Stimulated activated CD8-positive, alpha-beta memory T cell treated with anti-CD3 and anti-CD28 coated beads, Interleukin-15, amount 100 ng/mL, for 4 hours (primary cell): Measurements from ENCODE around the gene FGFBP2.

ENCODE experiments used
- DNase-seq, 2 donors: peaks; one replicate each; pipeline ENCODE4 v3.0.0-alpha.2; 2020; ENCODE audit warnings: low read depth in 2 of 2

Gene FGFBP2, protein sequence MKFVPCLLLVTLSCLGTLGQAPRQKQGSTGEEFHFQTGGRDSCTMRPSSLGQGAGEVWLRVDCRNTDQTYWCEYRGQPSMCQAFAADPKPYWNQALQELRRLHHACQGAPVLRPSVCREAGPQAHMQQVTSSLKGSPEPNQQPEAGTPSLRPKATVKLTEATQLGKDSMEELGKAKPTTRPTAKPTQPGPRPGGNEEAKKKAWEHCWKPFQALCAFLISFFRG

DNA sequence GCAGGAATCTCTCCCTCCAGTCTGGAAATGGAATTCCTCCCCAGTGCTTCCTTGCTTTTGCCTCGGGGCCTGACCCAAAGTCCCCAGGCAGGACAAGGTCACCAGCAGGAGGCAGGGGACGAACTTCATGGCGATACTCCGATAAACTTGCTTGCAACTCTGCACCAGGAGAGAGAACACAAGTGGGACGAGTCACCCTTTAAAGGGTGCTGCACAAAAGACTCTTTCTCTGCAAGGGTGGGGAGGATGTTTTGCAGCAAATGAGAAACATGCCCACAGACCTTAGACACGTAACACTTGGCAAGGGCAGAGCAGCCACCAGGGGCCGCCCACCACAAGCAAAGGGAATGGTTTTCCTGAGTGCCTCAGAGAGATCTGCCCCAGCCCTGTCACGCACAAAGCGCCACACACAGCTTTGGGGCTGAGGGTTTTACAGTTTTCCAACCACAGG is at the start of gene FGFBP2:
Gene FGFBP2, minus strand, starts transcription at position 175 of the 451 bp plus-strand sequence. Its CDS starts 46 bp downstream, at position 129.
- DNase-seq: peak; percentile 38 to 39

DNA sequence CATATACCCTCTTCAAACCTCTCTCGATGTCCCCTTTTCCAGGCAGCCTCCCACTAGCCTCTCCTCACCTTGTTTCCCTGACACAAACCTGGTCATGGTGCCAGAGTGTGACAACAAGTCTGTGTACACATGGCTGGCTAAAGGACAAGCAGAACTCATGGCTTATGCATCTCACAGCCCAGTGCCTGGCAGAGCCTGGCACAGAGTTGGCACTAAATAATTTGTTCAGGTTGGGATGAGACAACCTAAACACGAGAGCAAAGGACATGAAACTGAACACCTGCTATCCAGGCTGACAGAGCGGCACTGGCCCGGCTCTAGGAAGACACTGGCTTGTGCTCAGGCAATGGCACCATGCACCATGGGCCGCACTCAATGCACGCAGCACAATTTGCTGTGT is 48.2 kb upstream of the FGFBP2 start:
- no peak for DNase-seq

DNA sequence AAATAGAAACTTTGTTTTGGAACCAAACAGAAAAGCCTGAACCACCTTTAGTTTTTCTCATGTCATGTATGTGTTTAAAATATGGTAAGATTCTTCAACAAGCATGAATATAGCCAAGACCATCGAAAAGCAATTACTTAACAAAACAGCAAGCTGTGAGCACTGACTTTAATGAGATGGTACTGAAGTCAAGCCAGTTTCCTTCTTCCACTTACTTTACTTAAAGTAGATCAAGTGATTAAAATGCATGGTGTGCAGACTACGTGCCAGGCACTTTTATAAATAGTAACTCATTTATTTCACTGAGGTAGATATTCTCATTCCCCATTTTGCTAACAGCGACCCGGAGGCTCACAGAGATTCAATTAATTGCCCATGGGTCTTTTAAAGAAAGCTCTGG is 46.2 kb upstream of the FGFBP2 start:
- DNase-seq: no peak

DNA sequence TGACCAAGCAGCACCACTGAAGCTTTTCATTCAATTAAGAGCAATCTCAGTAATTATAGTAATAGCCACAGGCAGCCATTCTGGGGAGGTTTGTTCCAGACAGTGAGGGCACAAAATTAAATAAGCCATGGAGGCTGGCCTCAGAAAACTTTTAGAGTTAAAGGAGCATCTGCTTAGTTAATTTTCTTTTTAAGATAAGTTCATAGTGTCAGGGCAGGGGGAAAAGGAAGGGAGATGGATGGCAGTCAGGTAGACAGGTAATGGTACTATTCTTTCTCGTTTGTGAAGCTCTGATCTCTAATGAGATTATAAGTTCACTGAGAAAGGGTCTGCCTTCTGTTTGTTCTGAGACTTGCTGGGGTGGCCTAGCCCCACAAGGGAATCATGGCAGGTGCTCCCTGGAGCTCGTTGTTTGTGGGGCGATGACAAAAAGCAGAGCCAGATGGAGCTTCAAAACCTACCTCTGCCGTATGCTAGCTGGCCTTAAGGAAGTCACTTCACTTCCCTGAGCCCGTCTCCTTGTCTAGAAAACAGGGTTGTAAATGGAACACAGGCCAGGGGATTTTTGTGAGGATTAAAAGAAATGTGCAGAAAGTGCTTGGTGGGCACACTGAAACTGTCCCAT is 44.6 kb upstream of the FGFBP2 start:
- no peak for DNase-seq

DNA sequence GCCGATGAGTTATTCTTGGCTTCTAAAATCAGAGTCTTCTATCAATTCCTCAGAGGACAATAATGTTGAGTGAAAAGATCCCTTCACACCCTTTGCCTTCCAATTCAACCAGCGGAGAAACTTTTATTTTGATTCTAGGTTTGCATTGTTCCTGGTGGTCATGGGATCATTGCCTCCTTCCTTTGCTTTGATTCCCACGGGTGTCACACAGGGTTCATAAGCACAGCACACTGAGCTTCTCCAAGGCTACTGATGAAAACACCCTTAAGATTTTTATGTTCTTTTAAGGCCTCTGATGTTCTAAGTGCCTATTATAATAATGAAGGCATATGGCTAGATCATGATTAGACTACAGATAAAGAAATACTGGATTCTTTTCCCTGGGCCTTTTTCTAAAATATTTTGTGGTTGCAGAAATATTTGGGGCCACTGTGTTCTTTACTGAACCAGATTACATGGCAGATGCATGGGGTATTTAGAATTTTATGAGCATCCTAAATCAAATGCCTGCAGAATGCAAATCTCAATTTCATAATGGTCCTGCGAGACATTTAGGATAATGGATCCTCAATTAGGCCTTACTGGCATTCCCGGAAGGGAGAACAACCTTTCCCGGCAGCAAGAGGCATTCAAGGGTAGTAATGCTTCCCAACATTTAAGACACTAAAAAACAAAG is 43.9 kb upstream of the FGFBP2 start:
- DNase-seq: no peak

DNA sequence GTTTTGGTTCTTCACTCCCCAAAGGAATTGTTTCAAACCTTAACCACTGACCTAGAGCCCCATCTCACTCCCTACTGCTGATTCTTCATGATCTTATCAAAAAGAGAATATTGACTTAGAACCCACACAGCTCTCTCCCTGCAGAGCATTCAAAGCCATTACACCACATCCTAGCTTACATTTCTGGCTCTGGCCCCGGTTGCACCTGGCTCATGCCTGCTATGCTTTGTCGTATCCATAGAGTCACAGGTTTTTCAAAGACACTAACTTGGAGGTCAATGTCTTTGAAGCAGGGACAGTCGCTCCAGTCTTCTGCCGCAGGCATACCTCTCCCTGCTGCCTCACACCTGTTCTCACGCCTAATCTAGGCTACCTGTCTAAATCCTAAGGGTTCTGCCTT is 42.7 kb upstream of the FGFBP2 start:
- DNase-seq: no peak

DNA sequence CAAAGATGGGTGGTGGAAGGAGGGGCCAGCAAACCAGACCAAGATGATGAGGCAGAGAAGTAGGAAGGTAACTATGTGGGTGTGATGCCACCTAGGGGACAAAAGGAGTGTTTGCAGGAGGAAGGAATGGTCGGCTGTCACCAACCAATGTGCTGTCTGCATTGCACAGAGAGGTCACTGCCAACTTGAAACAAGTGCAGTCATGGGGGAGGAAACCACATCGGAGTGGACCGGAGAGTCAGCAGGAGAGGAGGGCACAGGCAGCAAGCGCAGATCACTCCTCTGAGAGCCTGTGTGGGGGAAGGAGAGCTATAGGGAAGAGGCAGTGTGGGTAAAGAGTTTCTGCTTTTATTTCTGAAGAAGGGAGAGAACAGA is 38.5 kb upstream of the FGFBP2 start:
- peak in 1 of 2 donors; percentile 10 for DNase-seq

DNA sequence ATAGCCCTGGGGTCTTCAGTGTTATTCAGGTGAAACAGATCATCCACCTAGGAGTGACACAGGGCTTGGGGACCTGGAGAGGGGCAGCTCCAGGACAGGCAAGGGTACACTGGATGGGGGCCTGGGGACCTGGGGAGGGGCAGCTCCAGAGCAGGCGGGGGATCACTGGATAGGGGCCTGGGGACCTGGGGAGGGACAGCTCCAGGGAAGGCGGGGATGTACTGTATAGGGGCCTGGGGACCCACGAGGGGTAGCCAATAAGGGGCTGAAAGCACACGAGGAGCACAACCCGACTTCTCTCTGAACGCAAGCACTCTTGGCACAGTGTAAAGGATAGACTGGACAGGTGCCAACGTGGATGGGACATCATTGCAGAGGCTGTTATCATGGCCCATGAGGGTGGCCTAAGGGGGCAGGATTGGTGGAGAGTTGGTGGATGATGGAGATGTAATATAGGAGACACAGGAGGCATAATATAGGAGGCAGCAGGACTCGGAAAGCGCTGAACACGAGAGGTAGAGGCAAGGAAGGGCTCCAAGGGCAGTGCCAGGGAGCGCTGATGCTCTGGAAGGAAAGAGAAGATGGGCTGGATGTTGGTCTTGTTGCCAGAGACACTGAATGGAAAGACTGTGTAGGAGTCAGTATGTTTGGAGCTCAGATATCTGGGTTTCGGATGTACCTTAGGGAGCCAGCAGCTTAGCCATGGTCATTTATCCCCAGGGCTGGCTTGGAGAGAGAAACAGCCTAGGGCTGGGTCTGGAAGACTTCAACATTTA is 37.9 kb upstream of the FGFBP2 start:
- DNase-seq: no peak

DNA sequence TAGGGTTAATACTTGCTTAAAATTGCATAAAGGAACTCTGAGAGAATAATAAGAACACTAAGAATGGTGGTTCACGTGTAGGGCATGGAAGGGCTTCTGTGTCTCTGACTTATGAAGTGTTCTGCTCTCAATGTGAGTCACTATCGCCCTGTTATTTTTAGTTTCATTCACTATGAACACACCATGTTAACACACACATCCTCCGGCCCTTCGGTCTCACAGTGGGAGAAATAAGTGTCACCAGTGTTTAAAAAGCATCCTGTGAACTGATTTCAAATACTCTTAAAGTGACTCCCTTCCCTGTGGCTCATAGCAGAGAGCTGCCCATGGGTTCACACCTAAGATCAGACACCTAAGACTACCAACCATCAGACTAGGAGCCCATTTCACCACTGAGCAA is 33.8 kb upstream of the FGFBP2 start:
- DNase-seq: no peak

DNA sequence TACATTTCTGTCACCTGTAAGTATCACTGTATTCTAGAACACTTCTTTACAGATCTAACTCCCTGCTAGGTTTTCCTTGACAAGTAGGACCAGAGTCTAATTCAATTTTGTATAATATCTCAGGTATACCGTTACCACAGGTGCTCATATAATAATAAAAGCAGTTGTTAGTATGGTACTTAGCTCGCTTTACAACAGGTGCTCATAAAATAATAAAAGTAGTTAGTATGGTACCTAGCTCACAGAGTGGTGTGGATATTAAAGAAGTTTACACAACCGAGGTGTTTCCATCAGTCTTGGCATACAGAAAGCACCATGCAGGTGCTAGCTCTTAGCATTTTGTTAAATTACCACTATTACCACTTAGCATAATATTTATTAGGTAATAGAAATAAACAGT is 32.9 kb upstream of the FGFBP2 start:
- no peak for DNase-seq

DNA sequence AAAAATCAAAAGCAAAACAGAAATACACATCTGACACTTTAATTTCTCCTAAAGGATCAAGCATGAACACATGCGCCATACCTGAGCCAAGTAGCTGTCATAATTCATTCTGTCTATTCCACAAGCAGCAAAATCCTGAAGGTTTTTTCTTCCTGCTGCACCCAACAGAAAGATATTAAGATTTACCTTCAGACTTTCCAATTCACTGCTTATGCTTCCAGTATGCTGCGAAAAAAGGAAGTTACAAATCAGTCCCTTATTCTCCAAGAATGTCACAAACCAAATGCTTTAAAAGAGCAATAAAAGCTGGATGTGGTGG is 29.2 kb upstream of the FGFBP2 start:
- no peak for DNase-seq

DNA sequence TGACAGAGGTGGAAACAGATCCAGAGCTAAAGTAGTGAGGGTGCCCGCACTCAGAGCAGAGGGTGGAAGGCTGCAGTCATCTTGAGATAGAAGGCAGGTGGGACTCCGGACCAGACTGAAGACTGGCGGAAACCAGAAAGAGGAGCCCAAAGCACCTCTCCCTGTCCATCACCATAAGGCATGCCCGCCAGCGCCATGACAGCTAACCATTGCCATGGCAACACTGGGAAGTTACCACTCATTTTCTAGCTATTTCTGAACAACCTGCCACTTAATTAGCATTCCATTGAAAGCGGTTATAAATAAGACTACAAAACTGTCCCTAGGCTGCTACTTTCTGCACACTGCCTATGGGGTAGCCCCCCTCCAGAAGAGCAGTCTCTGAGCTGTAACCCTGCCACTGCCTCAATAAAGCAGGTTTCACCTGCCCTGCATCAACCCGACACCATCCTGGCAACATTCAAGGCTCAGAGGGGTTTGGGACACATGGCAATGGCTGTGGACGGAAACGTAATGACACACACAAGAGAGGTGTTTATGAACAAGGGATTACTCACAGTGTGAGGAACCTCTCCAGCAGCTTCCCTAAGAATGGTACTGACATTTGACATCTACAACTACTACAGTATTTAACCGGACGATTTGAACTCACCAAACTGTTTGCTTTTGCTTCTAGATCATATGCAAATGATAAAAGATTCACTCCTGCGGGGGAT is 27.8 kb upstream of the FGFBP2 start:
- DNase-seq: no peak

DNA sequence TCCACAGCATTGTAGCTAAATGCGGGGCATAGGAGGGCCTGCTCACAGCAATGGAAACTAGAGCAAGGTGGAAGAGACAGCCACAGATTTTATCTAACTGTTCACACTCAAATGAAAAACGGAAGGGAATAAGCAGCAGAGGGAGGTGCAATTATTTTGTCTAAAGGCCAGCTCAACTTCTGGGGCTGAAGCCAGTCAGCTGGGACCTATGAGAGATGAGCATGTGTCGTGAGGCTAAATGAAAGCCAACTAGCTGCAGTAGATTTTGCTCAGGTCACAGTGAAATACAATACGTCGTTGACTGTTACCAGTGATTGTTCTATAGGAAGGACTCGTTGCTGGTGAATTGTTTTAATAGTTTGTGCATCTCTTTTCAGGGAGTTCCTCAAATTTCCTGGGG is 26.4 kb upstream of the FGFBP2 start:
- no peak for DNase-seq

DNA sequence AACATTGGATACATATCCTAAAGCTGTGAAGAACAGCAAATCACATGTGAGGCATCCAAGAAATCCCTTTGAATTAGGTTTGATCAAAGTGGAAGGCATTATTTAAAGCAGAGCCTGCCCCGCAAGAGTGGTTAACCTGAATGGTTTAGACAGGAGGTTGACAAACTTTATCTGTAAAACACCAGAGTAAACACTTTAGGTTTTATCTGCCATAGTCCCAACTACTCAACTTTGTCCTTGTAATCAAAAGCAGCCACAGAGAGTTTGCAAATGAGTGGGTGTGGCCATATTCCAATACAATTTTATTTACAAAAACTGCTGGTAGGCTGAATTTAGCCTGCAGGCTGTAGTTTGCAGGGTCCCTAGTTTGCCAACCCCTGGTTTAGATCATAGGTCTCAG is 25.2 kb upstream of the FGFBP2 start:
- no peak for DNase-seq

DNA sequence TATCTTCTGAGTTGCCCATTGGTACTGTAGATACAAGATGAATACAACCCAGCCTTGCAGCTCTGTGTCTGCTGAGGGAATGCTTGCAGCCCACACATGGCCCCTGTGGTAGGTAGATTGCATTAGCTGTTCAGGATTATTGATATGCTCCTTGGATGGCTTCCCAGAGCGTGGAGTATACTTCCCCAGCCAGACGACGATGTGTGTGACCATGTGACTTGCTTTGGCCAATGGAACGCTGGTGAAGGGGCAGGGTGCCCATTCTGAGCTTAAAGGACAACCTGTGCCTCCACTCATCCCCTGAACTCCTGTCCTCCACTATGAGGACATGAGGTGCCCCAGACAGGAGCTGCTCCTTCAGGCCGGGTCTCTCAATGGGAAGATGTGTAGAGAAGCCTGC is 23.9 kb upstream of the FGFBP2 start:
- no peak for DNase-seq

DNA sequence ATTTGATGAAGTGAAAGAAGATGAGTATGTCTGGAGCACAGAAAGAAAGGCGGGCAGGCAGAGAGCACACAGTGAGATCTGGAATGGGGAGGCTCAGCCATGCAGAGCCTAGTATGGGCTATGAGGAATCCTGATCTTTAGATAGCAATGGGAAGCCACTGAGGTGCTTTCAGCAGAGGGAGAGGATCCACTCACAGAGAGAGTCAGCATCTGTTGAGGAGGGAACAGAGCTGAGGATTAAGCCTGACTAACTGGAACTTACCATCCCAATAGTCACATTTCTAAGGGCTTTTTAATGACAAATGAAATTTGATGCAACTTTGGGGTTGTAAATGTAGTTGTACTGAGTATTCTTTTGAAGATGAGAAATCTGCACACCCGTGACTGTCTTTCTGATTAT is 20.6 kb upstream of the FGFBP2 start:
- no peak for DNase-seq

DNA sequence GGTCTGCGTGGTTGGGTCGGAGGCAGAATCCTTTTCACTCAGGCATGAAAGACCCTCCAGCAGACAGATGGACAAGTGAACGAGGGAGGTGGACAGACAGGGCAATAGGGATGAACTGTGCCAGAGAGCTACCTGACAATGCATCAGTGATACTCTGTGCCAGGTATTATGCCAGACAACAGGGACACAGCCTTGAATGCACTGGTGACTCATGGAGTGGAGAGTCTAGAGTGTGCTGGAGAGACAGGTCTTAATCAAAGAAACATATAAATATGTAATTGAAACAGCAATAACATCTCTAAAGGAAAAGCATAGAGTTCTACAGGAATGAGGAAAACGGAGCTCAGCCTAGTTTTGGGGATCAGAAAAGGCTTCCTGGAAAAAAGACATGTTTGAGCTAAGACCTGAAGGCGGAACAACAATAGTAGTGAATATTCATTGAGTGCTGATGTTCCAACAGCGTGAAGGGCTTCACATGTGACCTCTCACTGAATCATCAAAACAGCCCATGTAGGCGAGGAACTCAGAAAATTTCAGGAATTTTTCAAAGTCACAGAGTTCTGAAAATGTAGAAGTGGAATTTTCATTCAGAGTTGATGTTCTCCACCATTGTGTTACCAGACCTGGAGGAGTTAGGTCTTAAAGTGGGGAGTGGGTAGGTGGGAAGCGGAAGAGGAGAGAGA is 20.0 kb upstream of the FGFBP2 start:
- no peak for DNase-seq

DNA sequence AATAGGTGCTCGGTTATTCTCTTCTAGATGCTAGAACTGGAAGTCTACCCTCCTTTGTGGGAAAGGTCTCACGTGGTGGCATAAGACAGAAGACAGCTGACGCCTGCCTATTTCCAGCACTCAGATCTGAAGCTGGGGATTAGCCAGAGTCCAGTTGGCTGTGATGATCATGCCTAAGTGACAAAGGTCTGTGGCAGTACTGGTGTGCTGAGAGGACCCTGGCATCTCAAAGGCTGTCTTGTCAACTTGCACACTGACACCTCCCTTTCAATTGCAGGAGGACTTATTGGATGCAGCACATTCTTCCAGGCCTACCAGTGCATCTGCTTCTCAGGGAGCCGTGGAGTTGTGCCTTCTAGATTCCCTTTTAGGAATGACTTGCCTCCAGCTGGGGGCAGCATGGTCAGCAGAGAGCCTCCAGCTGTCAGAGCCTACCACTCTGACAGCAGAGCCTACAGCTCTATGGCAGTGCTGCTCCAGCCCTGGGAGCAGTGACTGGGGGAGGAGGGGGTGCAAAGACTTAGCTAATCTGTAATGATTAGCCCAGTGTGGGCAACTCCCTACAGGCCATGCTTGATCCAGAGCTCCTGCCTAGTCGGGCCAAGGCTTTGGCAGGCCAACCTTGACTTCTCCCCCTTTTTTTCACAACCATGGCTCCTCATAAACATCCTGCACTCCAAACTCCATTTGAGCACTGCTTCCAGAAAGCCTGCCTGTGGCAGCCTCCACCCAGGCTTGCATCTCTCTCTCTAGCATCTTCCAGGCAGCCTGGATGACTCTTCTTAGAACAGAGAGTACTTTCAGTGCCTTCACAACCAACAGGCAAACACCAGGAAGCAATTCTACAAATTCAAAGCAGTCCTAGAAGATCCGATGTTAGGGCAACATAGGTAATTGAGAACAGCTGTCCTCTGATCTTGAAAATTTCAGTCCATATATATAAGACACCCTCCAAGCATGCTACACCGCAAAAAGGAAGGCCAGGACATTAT is 13.8 kb upstream of the FGFBP2 start:
- DNase-seq: no peak

DNA sequence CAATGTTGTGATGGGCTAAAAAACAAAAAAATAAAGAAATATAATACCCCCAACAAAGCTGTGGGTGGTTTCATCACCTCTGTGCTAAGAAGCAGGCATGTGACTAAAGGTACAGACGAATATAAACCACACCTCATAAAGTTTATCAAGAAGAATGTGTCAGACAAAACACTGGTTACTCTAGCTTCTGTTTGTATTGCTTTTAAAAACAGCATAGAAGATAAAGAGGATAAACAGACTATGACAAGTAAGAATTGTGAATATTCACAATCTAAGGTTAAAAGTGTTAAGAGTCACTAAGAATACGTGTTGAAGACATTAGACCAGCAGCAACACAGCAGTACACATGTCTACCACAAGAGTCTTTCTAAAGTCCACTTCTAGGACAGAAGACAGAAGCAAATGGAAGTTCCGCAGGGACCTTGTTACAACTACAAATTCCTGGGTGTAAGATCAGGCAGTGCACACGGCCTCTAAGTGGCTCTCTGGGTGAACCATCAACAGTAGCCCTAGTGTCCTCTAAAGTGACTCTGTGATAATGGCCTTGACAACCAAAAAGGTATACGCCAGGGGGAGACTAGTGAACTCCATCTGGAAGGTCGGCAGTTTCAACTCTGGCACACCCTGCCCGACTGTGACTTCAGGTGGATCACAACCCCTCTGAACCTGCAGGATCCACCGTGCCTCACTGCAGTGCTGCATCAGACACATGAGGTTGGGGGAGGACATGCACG is 8.3 kb upstream of the FGFBP2 start:
- DNase-seq: no peak
